SK-N-SH (cell line): ENCODE data around the gene CDH4. TPM values are rescaled to one million over a fixed set of nuclear protein-coding genes. Genes with fewer than 3 reads are reported as not detected.

ENCODE experiments used
- CTCF ChIA-PET: fragments of 300-600, 350-600 bp; formaldehyde crosslinking; extraction: SDS; loops from one replicate; lab custom pipeline; 2021; lab: Yijun Ruan, JAX
- POLR2A ChIA-PET: fragments of 350-600 bp; sonication (Branson Sonifier 250); formaldehyde crosslinking; extraction: SDS; loops from one replicate; lab custom pipeline; 2020; ENCODE audit warnings: antibody characterized with exemption, inconsistent platforms; lab: Yijun Ruan, JAX
- DNase-seq: peaks from one replicate; pipeline ENCODE4 v3.0.0; 2012
- H2AFZ ChIP-seq: fragments of 200-600 bp; sonication (generic); 2 replicates; pipeline ENCODE4 v1.8.1; 2016; ENCODE audit warnings: antibody characterized with exemption, mild to moderate bottlenecking, low read depth
- H3F3A ChIP-seq: fragments of 200-600 bp; sonication (generic); replicated peaks from 2 replicates; pipeline ENCODE3; 2016; ENCODE audit warnings: antibody characterized with exemption, mild to moderate bottlenecking; ENCODE audit not compliant: insufficient read depth
- H3K27ac ChIP-seq, 2 experiments: fragments of 200-500 bp in 1 of 2; fragments of 200-600 bp in 1 of 2; sonication (Bioruptor generic) in 1 of 2; sonication (generic), shearing (Covaris generic) in 1 of 2; 2 replicates each; pipeline versions ENCODE4 v1.5.1 to v1.6.1; 2014 to 2016; ENCODE audit warnings: low read depth in 2 of 2, inconsistent platforms in 1 of 2, low read length in 1 of 2, mild to moderate bottlenecking in 1 of 2, mixed read lengths in 1 of 2
- H3K27me3 ChIP-seq: fragments of 200-600 bp; sonication (generic), shearing (Covaris generic); 2 replicates; pipeline ENCODE4 v1.6.1; 2016; ENCODE audit warnings: mixed run types; ENCODE audit not compliant: insufficient read depth
- H3K36me3 ChIP-seq, 2 experiments: fragments of 200-500 bp in 1 of 2; fragments of 200-600 bp in 1 of 2; sonication (Bioruptor generic) in 1 of 2; sonication (generic) in 1 of 2; replicated peaks in 1 of 2; 2 replicates each; pipeline versions ENCODE3 to v1.5.1; 2014 to 2016; ENCODE audit warnings: low read length in 1 of 2, mild to moderate bottlenecking in 1 of 2; ENCODE audit not compliant: insufficient read depth in 2 of 2, control insufficient read depth in 1 of 2
- H3K4me1 ChIP-seq, 2 experiments: fragments of 200-500 bp in 1 of 2; fragments of 200-600 bp in 1 of 2; sonication (Bioruptor generic) in 1 of 2; sonication (generic), shearing (Covaris generic) in 1 of 2; 2 replicates each; pipeline versions ENCODE4 v1.5.1 to v1.6.1; 2014 to 2016; ENCODE audit warnings: low read depth in 1 of 2, low read length in 1 of 2, mixed run types in 1 of 2; ENCODE audit not compliant: insufficient read depth in 2 of 2, control insufficient read depth in 1 of 2
- H3K4me2 ChIP-seq: fragments of 200-600 bp; sonication (generic), shearing (Covaris generic); 2 replicates; pipeline ENCODE4 v1.6.1; 2017; ENCODE audit warnings: mixed run types
- H3K4me3 ChIP-seq, 2 experiments: fragments of 200-500 bp in 1 of 2; fragments of 200-600 bp in 1 of 2; sonication (Bioruptor generic) in 1 of 2; sonication (generic), shearing (Covaris generic) in 1 of 2; 2 replicates each; pipeline versions ENCODE4 v1.5.1 to v1.8.1; 2014 to 2016; ENCODE audit warnings: low read depth in 2 of 2, inconsistent platforms in 1 of 2, low read length in 1 of 2, mild to moderate bottlenecking in 1 of 2, mixed read lengths in 1 of 2, moderate library complexity in 1 of 2
- H3K79me2 ChIP-seq: fragments of 200-600 bp; sonication (generic); 2 replicates; pipeline ENCODE4 v1.8.1; 2017; ENCODE audit warnings: mild to moderate bottlenecking; ENCODE audit not compliant: insufficient read depth
- H3K9ac ChIP-seq: fragments of 200-600 bp; sonication (generic); 2 replicates; pipeline ENCODE4 v1.6.1; 2017; ENCODE audit warnings: mixed run types
- H3K9me2 ChIP-seq: fragments of 200-600 bp; sonication (generic); 2 replicates; pipeline ENCODE4 v1.6.1; 2017; ENCODE audit warnings: mixed run types
- H3K9me3 ChIP-seq: fragments of 200-600 bp; sonication (generic); 2 replicates; pipeline ENCODE4 v1.6.1; 2017; ENCODE audit warnings: mixed run types, mild to moderate bottlenecking, moderate library complexity
- H4K20me1 ChIP-seq: fragments of 200-600 bp; sonication (generic); 2 replicates; pipeline ENCODE4 v1.6.1; 2017; ENCODE audit warnings: mild to moderate bottlenecking, mixed run types; ENCODE audit not compliant: insufficient read depth
- CHD2 ChIP-seq: fragments of 150-350 bp; IDR thresholded peaks from 2 replicates; pipeline ENCODE4 v1.6.1; 2018; ENCODE audit warnings: low read length; ENCODE audit not compliant: partially characterized antibody
- GABPA ChIP-seq: IDR thresholded peaks from 2 replicates; pipeline ENCODE4 v1.4.0; 2012; ENCODE audit warnings: low read depth, mild to moderate bottlenecking
- GATA2 ChIP-seq: sonication (generic); formaldehyde crosslinking; IDR thresholded peaks from 2 replicates; pipeline ENCODE4 v1.5.0; 2020; ENCODE audit warnings: mild to moderate bottlenecking, missing genetic modification reagents
- JUND ChIP-seq: IDR thresholded peaks from 2 replicates; pipeline ENCODE4 v1.4.0; 2012
- MXI1 ChIP-seq: IDR thresholded peaks from 2 replicates; pipeline ENCODE4 v1.6.1; 2012; ENCODE audit warnings: mild to moderate bottlenecking, low read depth, low read length, improper control_type of control experiment
- PBX3 ChIP-seq: IDR thresholded peaks from 2 replicates; pipeline ENCODE4; 2012
- POLR2AphosphoS5 ChIP-seq: IDR thresholded peaks from 2 replicates; pipeline ENCODE4 v1.6.1; 2012; ENCODE audit warnings: low read depth, low read length
- RCOR1 ChIP-seq: fragments of 150-350 bp; IDR thresholded peaks from 2 replicates; pipeline ENCODE4 v1.6.1; 2017; ENCODE audit warnings: antibody characterized with exemption, low read length
- REST ChIP-seq: IDR thresholded peaks from 2 replicates; pipeline ENCODE4 v1.6.1; 2012; ENCODE audit warnings: mild to moderate bottlenecking, low read depth, low read length, moderate library complexity
- RFX5 ChIP-seq: IDR thresholded peaks from 2 replicates; pipeline ENCODE4 v1.6.1; 2012; ENCODE audit warnings: mild to moderate bottlenecking, improper control_type of control experiment, low read length
- RXRA ChIP-seq: IDR thresholded peaks from 2 replicates; pipeline ENCODE4 v1.4.0; 2012; ENCODE audit warnings: low read depth, mild to moderate bottlenecking, borderline replicate concordance
- SIN3A ChIP-seq: IDR thresholded peaks from 2 replicates; pipeline ENCODE4 v1.6.1; 2012; ENCODE audit warnings: low read depth, mild to moderate bottlenecking, low read length, moderate library complexity, borderline replicate concordance
- TAF1 ChIP-seq: IDR thresholded peaks from 2 replicates; pipeline ENCODE4 v1.6.1; 2012; ENCODE audit warnings: low read depth, mild to moderate bottlenecking, low read length, moderate library complexity, borderline replicate concordance
- TEAD4 ChIP-seq: IDR thresholded peaks from 2 replicates; pipeline ENCODE4 v1.4.0; 2012; ENCODE audit warnings: mild to moderate bottlenecking, borderline replicate concordance; ENCODE audit not compliant: insufficient read depth
- YY1 ChIP-seq: IDR thresholded peaks from 2 replicates; pipeline ENCODE4 v1.4.0; 2012; ENCODE audit warnings: low read depth, mild to moderate bottlenecking
- WGBS: methylation state at CpG from one replicate; pipeline ENCODE4 v1.1.6; 2017; ENCODE audit warnings: low lambda C conversion rate; 5-methylcytosine and 5-hydroxymethylcytosine counted together
- polyA plus RNA-seq, 3 experiments: library from polyadenylated mRNA; depleted of rRNA; stranded (reverse); fragments of >200 nt; gene quantifications; 2 replicates each; pipeline ENCODE4 v1.2.3, GENCODE V29; 2012
- TF ChIP-seq, protein P1 (sequence below): fragments of 150-350 bp; IDR thresholded peaks from 2 replicates; pipeline ENCODE4 v1.6.1; 2016; ENCODE audit warnings: mild to moderate bottlenecking, low read depth, low read length
- TF ChIP-seq, protein P2 (sequence below): IDR thresholded peaks from 2 replicates; pipeline ENCODE4 v1.4.0; 2012; ENCODE audit warnings: low read depth
- TF ChIP-seq, protein P3 (sequence below): IDR thresholded peaks from 2 replicates; pipeline ENCODE4 v1.4.0; 2012; ENCODE audit warnings: low read depth, borderline replicate concordance

The CDH4 gene
- polyA plus RNA-seq, 1 of the 3 experiments (the other 2 are of a cell fraction): not detected

DNA sequence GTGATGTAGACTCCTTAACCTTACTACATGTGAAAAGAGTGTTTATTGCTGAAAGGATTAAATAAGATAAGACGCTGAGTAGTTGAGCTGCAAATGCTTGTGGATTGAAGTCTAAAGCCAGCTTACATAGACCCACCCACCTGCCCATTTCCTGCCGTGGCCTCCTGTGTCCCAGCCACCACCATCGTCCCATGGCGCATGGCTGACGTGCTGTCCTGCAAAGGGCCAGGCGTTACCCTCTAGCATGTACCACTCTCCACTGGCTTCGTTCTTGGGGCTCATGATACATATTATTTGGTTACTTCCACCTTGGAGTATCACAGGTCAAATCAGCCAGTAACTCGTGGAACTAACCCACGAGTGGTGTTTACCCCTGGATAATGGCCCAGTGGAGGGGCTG is 181.8 kb downstream of the CDH4 start:
- no peak for DNase-seq
- Histone ChIP-seq H3K9ac (no peak overlapping the region), H3K9me2 (no peaks in the 10 kb centered on the region), H3K4me3 (no peak overlapping the region), H2AFZ (no peak overlapping the region), H3K27ac (no peak overlapping the region), H3K79me2 (no peaks in the 10 kb centered on the region), H3F3A (no peaks in the 10 kb centered on the region), H3K9me3 (no peaks in the 10 kb centered on the region), H4K20me1 (no peaks in the 10 kb centered on the region), H3K36me3 (no peaks in the 10 kb centered on the region), H3K4me2 (no peak overlapping the region), H3K4me1 (peaks cover 0 to 5% of the 10 kb centered on the region in 2 experiments; a peak in 2 of 4 replicates), H3K27me3 (no peaks in the 10 kb centered on the region)
- 60% methylated on average over 8 of the region's 9 CpGs for WGBS
- ChIA-PET POLR2A (no interaction called here), CTCF (no interaction called here)
- TF ChIP-seq RXRA: no peak
- TF ChIP-seq GABPA: no peak
- no peak for TF ChIP-seq POLR2AphosphoS5
- no peak for TF ChIP-seq PBX3
- TF ChIP-seq SIN3A: no peak
- TF ChIP-seq YY1: no peak
- TF ChIP-seq RFX5: no peak
- no peak for TF ChIP-seq CHD2
- TF ChIP-seq, protein P1, sequence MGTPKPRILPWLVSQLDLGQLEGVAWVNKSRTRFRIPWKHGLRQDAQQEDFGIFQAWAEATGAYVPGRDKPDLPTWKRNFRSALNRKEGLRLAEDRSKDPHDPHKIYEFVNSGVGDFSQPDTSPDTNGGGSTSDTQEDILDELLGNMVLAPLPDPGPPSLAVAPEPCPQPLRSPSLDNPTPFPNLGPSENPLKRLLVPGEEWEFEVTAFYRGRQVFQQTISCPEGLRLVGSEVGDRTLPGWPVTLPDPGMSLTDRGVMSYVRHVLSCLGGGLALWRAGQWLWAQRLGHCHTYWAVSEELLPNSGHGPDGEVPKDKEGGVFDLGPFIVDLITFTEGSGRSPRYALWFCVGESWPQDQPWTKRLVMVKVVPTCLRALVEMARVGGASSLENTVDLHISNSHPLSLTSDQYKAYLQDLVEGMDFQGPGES: no peak
- TF ChIP-seq, protein P2, sequence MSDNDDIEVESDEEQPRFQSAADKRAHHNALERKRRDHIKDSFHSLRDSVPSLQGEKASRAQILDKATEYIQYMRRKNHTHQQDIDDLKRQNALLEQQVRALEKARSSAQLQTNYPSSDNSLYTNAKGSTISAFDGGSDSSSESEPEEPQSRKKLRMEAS: no peak
- TF ChIP-seq RCOR1: no peak
- TF ChIP-seq, protein P3, sequence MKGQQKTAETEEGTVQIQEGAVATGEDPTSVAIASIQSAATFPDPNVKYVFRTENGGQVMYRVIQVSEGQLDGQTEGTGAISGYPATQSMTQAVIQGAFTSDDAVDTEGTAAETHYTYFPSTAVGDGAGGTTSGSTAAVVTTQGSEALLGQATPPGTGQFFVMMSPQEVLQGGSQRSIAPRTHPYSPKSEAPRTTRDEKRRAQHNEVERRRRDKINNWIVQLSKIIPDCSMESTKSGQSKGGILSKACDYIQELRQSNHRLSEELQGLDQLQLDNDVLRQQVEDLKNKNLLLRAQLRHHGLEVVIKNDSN: no peak
- no peak for TF ChIP-seq JUND
- TF ChIP-seq REST: no peak
- TF ChIP-seq TEAD4: no peak
- no peak for TF ChIP-seq TAF1
- TF ChIP-seq MXI1: no peak
- no peak for TF ChIP-seq GATA2 (CRISPR knock-in tag)
